OCI-LY7 (cell line): ENCODE measurements around the gene CYP2W1. TPM values are rescaled to one million over a fixed set of nuclear protein-coding genes. Genes with fewer than 3 reads are reported as not detected.

Experiments used
- BruUV-seq: library from RNA; stranded (reverse); fragments of 400-500 nt; replicated peaks from 2 replicates; lab custom pipeline; 2021; lab: Mats Ljungman, UMichigan
- CTCF ChIA-PET: fragments of 300-600 bp; sonication (Branson Sonifier 250); formaldehyde crosslinking; loops from one replicate; lab custom pipeline; 2022; ENCODE audit warnings: antibody characterized with exemption; ENCODE audit not compliant: unreplicated experiment; lab: Charles Lee
- POLR2A ChIA-PET: fragments of 300-600 bp; sonication (Branson Sonifier 250); formaldehyde crosslinking; loops from one replicate; lab custom pipeline; 2022; ENCODE audit warnings: antibody characterized with exemption; lab: Charles Lee
- DNase-seq: peaks from one replicate; pipeline ENCODE4 v3.0.0-alpha.2; 2015; ENCODE audit warnings: low spot score
- H2AFZ ChIP-seq: fragments of 200-600 bp; sonication (generic), shearing (Covaris generic); 2 replicates; pipeline ENCODE4 v1.6.1; 2014; ENCODE audit warnings: mild to moderate bottlenecking, antibody characterized with exemption, low read length, moderate library complexity
- H3K27ac ChIP-seq: fragments of 200-600 bp; sonication (generic); 2 replicates; pipeline ENCODE4 v1.5.1; 2014; ENCODE audit warnings: mixed run types, low read depth, mild to moderate bottlenecking, moderate library complexity, low read length, inconsistent platforms; ENCODE audit not compliant: poor library complexity, severe bottlenecking
- H3K36me3 ChIP-seq: fragments of 200-600 bp; sonication (generic); 2 replicates; pipeline ENCODE4 v1.6.1; 2014; ENCODE audit warnings: mild to moderate bottlenecking, antibody characterized with exemption, low read length, moderate library complexity, mixed read lengths; ENCODE audit not compliant: insufficient read depth
- H3K4me1 ChIP-seq: fragments of 200-600 bp; sonication (generic); 2 replicates; pipeline ENCODE4 v1.5.1; 2014; ENCODE audit warnings: mild to moderate bottlenecking, low read length; ENCODE audit not compliant: insufficient read depth, poor library complexity, severe bottlenecking
- H3K4me2 ChIP-seq: fragments of 200-600 bp; sonication (generic); 2 replicates; pipeline ENCODE4 v1.6.1; 2014; ENCODE audit warnings: mild to moderate bottlenecking, low read length
- H3K4me3 ChIP-seq: fragments of 200-600 bp; sonication (generic); 2 replicates; pipeline ENCODE4 v1.5.1; 2014; ENCODE audit warnings: mild to moderate bottlenecking, low read depth, low read length; ENCODE audit not compliant: poor library complexity, severe bottlenecking
- H3K79me2 ChIP-seq: fragments of 200-600 bp; sonication (generic); 2 replicates; pipeline ENCODE4 v1.6.1; 2016; ENCODE audit warnings: low read depth, mild to moderate bottlenecking, low read length, moderate library complexity, mixed read lengths; ENCODE audit not compliant: insufficient read depth
- H3K9me2 ChIP-seq: fragments of 200-600 bp; sonication (generic); 2 replicates; pipeline ENCODE4 v1.6.1; 2016; ENCODE audit warnings: mild to moderate bottlenecking, low read length, mixed read lengths; ENCODE audit not compliant: insufficient read depth
- H3K9me3 ChIP-seq: fragments of 200-600 bp; sonication (generic); 2 replicates; pipeline ENCODE4 v1.6.1; 2014; ENCODE audit warnings: mild to moderate bottlenecking, mixed run types, low read length, mixed read lengths
- H4K20me1 ChIP-seq: fragments of 200-600 bp; sonication (generic); 2 replicates; pipeline ENCODE4 v1.6.1; 2014; ENCODE audit warnings: mild to moderate bottlenecking, antibody characterized with exemption, low read length, moderate library complexity, mixed read lengths; ENCODE audit not compliant: insufficient read depth
- EZH2phosphoT487 ChIP-seq: fragments of 200-600 bp; sonication (generic); IDR thresholded peaks from 2 replicates; pipeline ENCODE4 v1.6.1; 2018; ENCODE audit warnings: low read depth, borderline replicate concordance, mild to moderate bottlenecking, mixed run types, antibody characterized with exemption, low read length, moderate library complexity, mixed read lengths
- intact Hi-C: fragments of 100-400 bp; cut with micrococcal nuclease; formaldehyde crosslinking; loops from one replicate; pipeline ENCODE4 v1.10.0; 2022; ENCODE audit not compliant: unreplicated experiment
- total RNA-seq, 2 experiments: library from RNA; depleted of rRNA in 1 of 2; stranded (reverse); fragments of >200 nt in 1 of 2; shearing (Covaris generic) in 1 of 2; gene quantifications; 2 replicates each; pipeline ENCODE4 v1.2.3, GENCODE V29; 2014 to 2022
- TF ChIP-seq, protein P1 (sequence below): fragments of 200-600 bp; sonication (generic); conservative IDR thresholded peaks from 2 replicates; pipeline ENCODE4 v1.5.1; 2014; ENCODE audit warnings: mild to moderate bottlenecking, antibody characterized with exemption, low read length, moderate library complexity, mixed read lengths

Gene CYP2W1
- total RNA-seq, 2 experiments from 2014 or later = 1.3 TPM; not detected in 1

DNA sequence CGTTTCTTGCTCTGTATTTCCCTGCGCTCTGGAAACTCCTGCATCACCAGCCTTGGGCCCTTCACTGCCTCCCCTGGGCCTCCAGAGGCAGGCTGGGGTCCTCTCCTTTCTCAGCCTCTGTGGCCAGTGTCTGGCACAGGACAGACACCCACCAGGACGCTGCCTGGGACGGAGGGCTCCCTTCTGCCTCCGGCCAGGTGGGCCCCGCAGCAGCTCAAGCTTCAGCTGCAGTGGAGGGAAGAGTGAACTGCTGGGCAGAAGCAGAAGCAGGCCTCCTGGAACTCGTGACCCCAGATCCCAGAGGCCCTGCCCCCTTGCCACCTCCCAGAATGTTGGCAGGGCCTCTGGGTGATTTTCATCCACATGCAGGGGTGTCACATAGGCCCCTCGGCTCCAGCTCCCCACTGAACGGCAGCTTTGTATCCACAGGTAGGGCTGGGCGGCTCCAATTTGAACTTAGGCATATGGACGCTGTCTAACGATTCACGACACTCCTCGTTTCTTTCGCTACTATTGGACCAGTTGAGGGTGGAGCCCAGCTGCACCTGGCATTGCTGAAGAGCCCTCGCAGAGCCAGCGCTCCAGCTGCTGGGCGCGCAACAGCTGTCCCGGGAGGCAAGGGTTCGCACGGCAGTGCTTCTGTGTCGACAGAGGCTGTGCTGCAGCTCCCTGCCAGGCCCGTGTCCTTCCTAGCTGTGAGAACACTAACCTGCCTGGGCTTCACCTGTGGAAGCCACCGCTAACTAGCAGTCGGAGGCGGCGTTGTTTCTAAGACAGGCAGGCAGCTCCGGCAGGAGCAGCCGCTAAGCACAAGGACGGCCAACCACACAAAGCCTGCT is 43.0 kb downstream of the CYP2W1 start:
- Histone ChIP-seq H3K36me3 (peaks cover 37% of the 10 kb centered on the region), H2AFZ (no peak overlapping the region), H3K9me3 (no peaks in the 10 kb centered on the region), H4K20me1 (no peaks in the 10 kb centered on the region), H3K79me2 (peaks cover 53% of the 10 kb centered on the region; the same call in 1 of the 2 replicates), H3K4me3 (peak overlapping the region; percentile 85), H3K27ac (peak overlapping the region; percentile 95), H3K4me2 (peak overlapping the region; percentile 96), H3K9me2 (no peaks in the 10 kb centered on the region), H3K4me1 (peaks cover 88% of the 10 kb centered on the region)
- TF ChIP-seq, protein P1, sequence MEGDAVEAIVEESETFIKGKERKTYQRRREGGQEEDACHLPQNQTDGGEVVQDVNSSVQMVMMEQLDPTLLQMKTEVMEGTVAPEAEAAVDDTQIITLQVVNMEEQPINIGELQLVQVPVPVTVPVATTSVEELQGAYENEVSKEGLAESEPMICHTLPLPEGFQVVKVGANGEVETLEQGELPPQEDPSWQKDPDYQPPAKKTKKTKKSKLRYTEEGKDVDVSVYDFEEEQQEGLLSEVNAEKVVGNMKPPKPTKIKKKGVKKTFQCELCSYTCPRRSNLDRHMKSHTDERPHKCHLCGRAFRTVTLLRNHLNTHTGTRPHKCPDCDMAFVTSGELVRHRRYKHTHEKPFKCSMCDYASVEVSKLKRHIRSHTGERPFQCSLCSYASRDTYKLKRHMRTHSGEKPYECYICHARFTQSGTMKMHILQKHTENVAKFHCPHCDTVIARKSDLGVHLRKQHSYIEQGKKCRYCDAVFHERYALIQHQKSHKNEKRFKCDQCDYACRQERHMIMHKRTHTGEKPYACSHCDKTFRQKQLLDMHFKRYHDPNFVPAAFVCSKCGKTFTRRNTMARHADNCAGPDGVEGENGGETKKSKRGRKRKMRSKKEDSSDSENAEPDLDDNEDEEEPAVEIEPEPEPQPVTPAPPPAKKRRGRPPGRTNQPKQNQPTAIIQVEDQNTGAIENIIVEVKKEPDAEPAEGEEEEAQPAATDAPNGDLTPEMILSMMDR = 0 out of 2 replicates have a peak, but pooled peaks have one; percentile 30
- TF ChIP-seq EZH2phosphoT487 = no peak
- TSS peak; percentile 75 for BruUV-seq
- intact Hi-C loops = loop anchor here (1.0 to 5.0 kb wide), 5 partner anchors 19 to 481 kb away; partner anchors contain the start of gene GPR146
- CTCF ChIA-PET = interaction anchor here (0.6 to 2.2 kb wide), 4 partner anchors 18 to 148 kb away, joined by 3 to 12 read pairs (median 4); partner anchors contain the start of gene GPR146
- DNase-seq = peak; percentile 89
- POLR2A ChIA-PET = interaction anchor here (0.6 to 2.4 kb wide), 8 partner anchors 17 to 67 kb away, joined by 3 to 12 read pairs (median 4); no protein-coding TSS in a partner anchor

DNA sequence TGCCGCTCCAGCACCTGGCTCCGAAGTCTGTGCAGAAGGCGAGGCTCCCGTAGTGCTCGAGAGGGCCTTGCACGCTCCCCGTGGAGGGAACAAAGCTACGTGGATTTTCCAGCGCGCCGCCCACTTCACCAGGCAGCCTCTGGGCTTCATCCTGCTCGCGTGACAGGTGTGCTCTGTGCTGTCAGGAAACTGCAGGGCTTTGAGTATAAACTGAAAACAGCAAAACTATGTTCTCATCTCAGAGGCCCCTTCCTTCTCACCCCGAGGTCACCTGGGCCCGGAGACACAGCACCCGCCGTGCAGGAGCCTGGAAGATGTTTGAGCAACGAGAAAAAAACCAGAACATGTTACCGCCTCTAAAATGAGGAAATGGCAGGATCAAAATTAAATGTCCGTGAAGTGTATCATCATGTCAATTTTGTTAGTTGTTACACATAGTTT is 43.8 kb downstream of the CYP2W1 start:
- POLR2A ChIA-PET = interaction anchor here (0.7 to 2.4 kb wide), 5 partner anchors 17 to 59 kb away, joined by 3 to 12 read pairs (median 5); no protein-coding TSS in a partner anchor
- Histone ChIP-seq H3K4me3 (peak overlapping the region; percentile 85), H3K4me2 (peak overlapping the region; percentile 96), H3K4me1 (peaks cover 83% of the 10 kb centered on the region), H3K36me3 (peaks cover 29% of the 10 kb centered on the region), H3K9me3 (no peaks in the 10 kb centered on the region), H2AFZ (no peak overlapping the region), H3K9me2 (no peaks in the 10 kb centered on the region), H4K20me1 (no peaks in the 10 kb centered on the region), H3K27ac (peak overlapping the region; percentile 95), H3K79me2 (peaks cover 45% of the 10 kb centered on the region; the same call in 1 of the 2 replicates)
- intact Hi-C loops = loop anchor here (1.0 to 5.0 kb wide), 5 partner anchors 18 to 481 kb away; partner anchors contain the start of gene GPR146
- no TSS peak for BruUV-seq
- DNase-seq = peak; percentile 71
- TF ChIP-seq, protein P1 = no peak
- TF ChIP-seq EZH2phosphoT487 = no peak
- CTCF ChIA-PET = interaction anchor here (0.6 kb wide), 1 partner anchor 57 kb away, joined by 4 read pairs; no protein-coding TSS in a partner anchor
